C1 segment of cervical spinal cord (tissue), 14 donors: ENCODE data around the gene CCDC137.
A peak's percentile ranks its signal among the peaks of the same experiment; 100 is the strongest.

ENCODE experiments used
- DNase-seq, 14 donors: peaks; one replicate each; lab custom pipeline; 2025; lab: John Stamatoyannopoulos, UW

CCDC137 gene

DNA sequence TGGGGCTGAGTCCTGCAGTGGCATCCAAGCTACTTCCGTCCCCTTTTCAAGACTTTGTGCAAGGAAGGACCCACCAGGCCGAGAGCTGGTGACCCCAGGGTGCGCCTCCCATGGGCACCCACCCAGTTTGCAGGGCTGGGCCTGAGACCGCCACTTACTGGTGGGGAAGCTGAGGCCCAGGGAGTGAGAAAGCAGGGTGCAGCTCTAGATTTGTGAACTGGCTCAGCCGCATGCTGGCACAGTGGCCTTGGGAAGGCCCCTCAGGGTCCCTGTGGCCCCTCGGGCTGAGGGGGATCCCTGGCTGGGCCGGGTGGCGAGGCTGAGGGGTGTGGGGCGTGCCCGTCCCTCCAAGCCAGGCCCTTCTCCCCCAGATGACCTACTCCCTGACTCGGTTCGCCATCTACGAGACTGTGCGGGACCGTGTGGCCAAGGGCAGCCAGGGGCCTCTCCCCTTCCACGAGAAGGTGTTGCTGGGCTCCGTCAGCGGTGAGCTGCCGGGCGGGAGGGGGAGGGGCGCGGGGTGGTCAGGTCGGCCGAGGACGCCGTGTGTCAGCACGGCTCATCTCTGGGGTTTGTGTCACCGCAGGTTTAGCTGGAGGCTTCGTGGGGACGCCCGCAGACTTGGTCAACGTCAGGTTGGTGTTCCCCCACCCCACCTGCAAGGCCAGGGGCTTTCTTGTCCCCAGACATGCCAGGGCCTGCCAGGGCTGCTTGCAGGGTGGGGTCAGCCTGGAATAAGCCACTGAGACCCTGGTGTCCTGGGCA is 48.8 kb downstream of the CCDC137 start:
- no peak for DNase-seq

DNA sequence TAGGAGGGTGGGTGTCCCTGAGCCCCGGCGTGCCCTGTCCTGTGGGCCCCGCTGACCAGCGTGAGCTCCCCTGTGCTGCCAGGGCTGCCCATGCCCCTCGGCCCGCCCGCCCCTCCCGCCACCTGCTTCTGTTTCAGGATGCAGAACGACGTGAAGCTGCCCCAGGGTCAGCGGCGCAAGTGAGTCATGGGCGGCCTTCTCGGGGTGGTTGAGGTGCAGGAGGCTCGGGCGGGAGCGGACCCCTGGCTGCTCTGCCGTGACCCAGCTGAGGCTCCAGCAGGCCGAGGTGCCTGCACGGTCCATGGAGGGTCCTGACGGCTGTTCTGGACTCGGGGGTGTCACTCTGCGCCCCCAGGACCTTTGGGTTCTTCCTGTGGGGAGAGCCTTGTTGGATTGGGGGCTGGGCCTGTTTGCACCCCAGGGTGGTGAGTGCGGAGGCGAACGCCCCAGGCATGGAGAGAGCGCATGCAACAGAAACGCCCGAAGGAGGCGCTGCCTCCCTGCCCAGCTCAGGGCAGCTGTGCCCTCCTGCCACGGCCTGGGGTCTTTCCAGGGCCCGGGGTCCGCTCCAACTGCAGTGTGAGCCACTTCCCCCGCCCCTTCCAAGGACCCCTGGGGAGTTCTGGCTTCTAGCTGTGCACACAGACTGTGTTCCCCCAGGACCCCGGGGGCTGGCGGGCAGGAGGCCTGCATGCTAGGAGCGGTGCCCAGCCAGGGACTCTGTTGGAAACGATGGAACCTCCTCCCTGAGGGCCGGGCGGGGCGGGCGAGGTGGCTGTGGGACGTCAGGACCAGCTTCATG is 49.5 kb downstream of the CCDC137 start:
- DNase-seq, result no peak

DNA sequence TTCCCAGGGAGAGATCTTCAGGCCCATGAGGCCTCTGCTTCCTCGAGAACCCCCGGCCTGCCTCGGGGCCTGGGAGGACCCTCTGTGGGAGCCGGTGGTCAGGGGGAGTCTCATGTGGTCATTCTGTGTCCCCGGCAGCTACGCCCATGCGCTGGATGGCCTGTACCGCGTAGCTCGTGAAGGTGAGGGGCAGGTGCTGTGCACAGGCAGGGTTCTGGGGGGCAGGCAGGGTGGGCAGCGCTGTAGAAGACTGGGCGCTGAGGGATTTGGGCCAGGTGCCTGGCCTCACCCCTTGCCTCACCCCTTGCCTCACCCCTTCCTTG is 50.1 kb downstream of the CCDC137 start:
- no peak for DNase-seq

DNA sequence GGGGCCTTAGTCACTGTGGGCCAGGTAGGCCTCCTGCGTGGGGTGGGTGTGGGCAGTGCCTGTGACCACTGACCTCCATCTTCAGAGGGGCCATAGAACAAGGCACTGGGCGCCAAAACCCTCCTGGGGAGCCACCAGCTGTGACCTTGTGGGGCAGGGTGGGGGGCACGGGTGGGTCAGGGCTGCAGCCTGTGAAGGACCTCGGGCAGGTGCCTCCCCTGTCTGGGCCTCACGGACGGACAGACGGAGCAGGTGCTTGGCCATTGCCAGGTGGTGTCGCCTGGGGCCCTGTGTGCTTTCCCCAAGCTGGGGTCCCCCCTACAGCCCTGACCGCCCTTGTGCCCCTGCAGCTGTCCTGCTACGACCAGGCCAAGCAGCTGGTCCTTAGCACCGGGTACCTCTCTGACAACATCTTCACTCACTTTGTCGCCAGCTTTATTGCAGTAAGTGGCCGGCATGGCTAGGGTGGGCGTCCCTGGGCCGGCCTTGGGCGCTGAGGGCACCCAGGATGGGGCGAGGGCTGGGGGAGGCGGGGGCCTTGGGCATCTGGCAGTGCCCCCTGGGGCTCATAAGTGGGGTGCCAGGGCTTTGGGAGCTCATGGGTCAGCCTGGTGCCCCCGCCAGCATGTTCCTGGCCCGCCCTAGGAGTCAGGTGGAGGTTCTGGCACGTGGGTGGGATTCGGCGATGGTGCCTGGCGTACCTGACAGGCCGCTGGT is 50.7 kb downstream of the CCDC137 start:
- DNase-seq, result no peak

DNA sequence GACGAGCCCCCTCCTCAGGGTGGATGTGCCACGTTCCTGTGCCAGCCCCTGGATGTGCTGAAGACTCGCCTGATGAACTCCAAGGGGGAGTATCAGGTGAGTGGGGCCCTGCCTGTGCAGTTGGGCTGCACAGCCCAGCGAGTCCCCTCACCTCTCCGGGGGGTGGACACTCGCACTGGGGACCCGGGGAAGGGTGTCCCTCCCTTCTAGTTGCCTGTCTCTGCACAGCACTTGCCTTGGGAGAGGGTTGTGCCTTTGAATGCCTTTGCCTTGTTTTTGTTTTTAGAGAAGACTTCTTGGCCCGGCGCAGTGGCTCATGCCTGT is 51.2 kb downstream of the CCDC137 start:
- DNase-seq, result no peak

DNA sequence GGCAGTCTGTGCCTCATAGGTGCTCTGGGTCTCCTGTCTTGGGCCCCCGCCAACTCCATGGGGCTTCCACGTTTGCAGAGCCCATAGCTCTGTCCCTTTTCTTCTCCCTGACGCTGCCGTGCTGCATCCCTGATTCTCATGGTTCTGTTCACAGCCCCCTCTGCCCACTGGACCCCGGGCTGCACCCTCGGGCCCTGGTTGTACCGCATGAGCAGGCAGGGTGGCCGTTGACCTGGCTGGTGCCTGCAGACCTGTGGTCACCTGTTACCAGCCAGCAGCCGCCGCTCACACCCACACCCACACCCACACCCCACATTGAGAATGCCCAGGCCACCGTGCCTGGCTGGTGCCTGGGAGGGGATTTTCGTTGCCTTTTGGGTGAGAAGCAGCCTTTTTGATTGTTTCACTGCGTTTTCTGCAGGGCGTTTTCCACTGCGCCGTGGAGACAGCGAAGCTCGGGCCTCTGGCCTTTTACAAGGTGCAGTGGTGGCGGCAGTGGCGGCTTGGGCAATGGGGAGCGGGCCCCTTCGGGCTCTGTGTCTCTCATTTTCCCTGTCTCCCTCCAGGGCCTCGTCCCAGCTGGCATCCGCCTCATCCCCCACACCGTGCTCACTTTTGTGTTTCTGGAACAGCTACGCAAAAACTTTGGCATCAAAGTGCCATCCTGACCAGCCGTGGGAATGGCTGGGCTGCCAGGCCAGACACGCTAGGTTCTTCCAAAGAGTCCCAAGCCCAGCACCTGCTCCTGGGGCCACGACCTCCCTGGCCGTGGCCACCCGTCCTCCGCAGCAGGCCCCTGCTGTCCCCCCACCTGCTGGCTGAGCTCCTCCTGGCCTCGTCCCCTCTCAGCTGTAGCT is 53.1 kb downstream of the CCDC137 start:
- DNase-seq, result peak in 5 of 14 donors; percentile 15 to 28 (median 25)

DNA sequence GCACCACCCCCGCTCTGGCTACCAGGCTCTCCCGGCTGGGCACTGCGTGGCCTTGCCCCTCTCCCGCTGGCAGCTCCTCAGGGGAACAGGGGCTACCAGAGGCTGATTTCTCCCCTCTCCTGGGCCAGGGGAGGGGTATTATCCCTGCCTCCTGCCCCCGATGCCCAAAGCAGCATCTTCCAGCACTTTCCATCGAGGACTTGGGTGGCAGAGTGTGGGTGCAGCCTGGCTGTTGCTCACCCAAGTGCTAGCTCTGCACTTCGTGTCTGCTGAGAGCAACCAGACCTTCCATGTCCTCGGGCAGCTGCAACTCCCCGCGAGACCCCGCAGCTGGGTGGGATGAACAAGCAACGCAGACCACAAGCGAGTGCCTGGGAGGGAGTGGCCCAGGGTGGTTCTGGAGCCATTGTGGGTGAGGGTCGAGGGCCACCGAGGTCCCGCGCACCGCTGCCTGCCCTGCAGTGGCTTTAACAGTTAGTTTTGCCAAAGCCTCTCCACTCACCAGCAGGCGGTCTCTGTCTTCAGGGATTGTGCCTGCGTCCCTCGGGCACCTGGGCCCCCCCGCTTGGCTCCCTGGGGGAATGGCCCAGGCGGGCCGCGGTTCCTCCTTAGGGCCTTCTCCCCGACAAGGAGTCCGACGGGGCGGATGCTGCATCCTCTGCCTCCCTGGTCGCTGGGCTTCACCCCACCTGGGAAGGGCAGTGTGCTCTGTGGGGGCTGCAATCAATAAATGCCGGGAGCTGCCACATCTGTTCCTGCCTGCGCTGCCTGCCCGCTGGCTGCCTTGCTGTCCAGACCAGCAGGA is 53.9 kb downstream of the CCDC137 start:
- no peak for DNase-seq

DNA sequence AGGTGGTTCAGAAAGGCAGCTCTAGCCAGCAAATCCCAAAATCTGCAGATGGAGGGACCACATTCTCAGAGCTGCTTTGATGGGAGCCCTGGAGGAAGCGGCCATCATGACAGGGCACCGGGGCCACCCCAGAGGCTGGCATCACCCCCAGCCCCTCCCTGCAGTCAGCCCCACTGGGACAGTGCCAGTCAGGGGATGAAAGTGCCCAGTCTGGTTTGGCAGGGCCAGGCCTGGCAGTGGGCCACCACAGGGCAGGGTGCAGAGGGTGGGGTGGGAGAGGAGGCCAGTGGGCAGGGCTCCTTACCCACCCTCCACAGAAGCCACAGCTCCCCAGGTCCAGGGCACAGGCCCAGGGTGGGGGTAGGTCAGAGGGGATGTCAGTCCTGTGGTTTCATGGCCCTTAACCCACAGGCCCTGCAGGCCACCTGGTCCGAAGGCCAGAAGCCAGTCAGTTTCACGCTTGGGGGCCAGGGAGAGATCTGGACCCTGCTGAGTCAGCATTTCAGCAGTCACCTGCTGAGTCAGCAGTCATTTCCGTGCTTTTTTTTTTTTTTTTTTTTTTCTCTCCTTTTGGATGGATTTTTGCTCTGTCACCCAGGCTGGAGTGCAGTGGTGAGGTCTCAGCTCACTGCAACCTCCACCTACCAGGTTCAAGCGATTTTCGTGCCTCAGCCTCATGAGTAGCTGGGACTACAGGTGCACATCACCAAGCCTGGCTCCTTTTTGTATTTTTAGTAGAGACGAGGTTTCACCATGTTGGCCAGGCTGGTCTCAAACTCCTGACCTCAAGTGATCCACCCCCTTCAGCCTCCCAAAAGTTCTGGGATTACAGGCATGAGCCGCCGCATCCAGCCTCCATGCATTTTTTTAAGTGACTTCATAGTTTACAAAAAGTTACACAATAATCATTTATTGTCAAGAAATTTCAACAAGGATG is 55.9 kb downstream of the CCDC137 start:
- DNase-seq, result peak in 5 of 14 donors; percentile 14 to 62 (median 48)
